Smooth muscle cell of the umbilical artery (primary cell): ENCODE data around the gene SSB. TPM values are rescaled to one million over a fixed set of nuclear protein-coding genes. Genes with fewer than 3 reads are reported as not detected.

Source experiments
- total RNA-seq: library from RNA; depleted of rRNA; stranded (reverse); fragments of >200 nt; gene quantifications from 2 replicates; pipeline ENCODE4 v1.2.3, GENCODE V29; 2014

SSB gene
- total RNA-seq: 92.3 and 112 TPM in 2 replicates

GRCh38 chr2:169798718-169799592 lies at the start of gene SSB:
Gene SSB, plus strand, starts transcription at chr2:169798871. Its CDS starts 2,090 bp downstream, at chr2:169800961.

GRCh38 chr2:169824373-169825333 lies 26.0 kb downstream of the SSB start, which contains the start of gene METTL5:
Gene METTL5, minus strand, starts transcription at chr2:169824905. Its CDS starts 308 bp downstream, at chr2:169824597.

GRCh38 chr2:169827272-169828140 lies 28.8 kb downstream of the SSB start, which contains the start of gene UBR3:
Gene UBR3, plus strand, starts transcription at chr2:169827454. Its CDS starts 54 bp downstream, at chr2:169827508.

Other genes with a start within 250 kb of the SSB start
- 22.3 and 24.6 TPM in 2 replicates for gene FASTKD1, start 225.0 kb upstream of the SSB start, total RNA-seq
- 30.7 and 32.4 TPM in 2 replicates for gene PPIG, start 214.5 kb upstream of the SSB start, total RNA-seq
- gene CFAP210, start 104.5 kb upstream of the SSB start, total RNA-seq: not detected in 2 replicates
- gene PHOSPHO2, start 104.4 kb upstream of the SSB start, total RNA-seq: 1.5 and 1.8 TPM in 2 replicates
- 2.4 and 3.3 TPM in 2 replicates for gene KLHL23, start 65.0 kb upstream of the SSB start, total RNA-seq
- 33.6 and 37.5 TPM in 2 replicates for gene METTL5, start 26.0 kb downstream of the SSB start, total RNA-seq
- gene UBR3, start 28.6 kb downstream of the SSB start, total RNA-seq: 46.0 and 49.8 TPM in 2 replicates